Glomerular endothelial cell (primary cell): ENCODE data around the gene ATP1B3. TPM values are rescaled to one million over a fixed set of nuclear protein-coding genes. Genes with fewer than 3 reads are reported as not detected.
"Not testable (repeated sequence)": the region's sequence is repeated elsewhere in the genome, so short reads cannot be mapped to it uniquely, and the experiment has no call there.

Source experiments
- DNase-seq: peaks from one replicate; pipeline ENCODE4 v3.0.0-alpha.2; 2011; ENCODE audit warnings: low read depth, low spot score; ENCODE audit errors: extremely low read depth
- total RNA-seq: library from RNA; depleted of rRNA; stranded (reverse); fragments of >200 nt; gene quantifications from 2 replicates; pipeline ENCODE4 v1.2.3, GENCODE V29; 2015

ATP1B3 gene
- total RNA-seq, 1 donor from 2014 or later = 232 TPM

- DNase-seq = no peak
Measured at GRCh38 chr3:141860086-141860669, 16.3 kb upstream of the ATP1B3 start.

- no peak for DNase-seq
Measured at GRCh38 chr3:141860766-141861513, 15.5 kb upstream of the ATP1B3 start.

GRCh38 chr3:141862279-141862816 is 14.1 kb upstream of the ATP1B3 start:
- DNase-seq = no peak

GRCh38 chr3:141863491-141863890 is 13.0 kb upstream of the ATP1B3 start:
- no peak for DNase-seq

GRCh38 chr3:141864281-141864970 is 12.0 kb upstream of the ATP1B3 start:
- DNase-seq = no peak

GRCh38 chr3:141865101-141865500 is 11.3 kb upstream of the ATP1B3 start:
- DNase-seq = no peak

GRCh38 chr3:141870091-141870687 is 6.3 kb upstream of the ATP1B3 start:
- no peak for DNase-seq

GRCh38 chr3:141875374-141875892 is 1.0 kb upstream of the ATP1B3 start:
- DNase-seq = no peak

GRCh38 chr3:141875893-141876380 is 506 bp upstream of the ATP1B3 start:
- no peak for DNase-seq

GRCh38 chr3:141876891-141877621 is 613 bp downstream of the ATP1B3 start:
- no peak for DNase-seq

GRCh38 chr3:141877911-141878310 is 1.5 kb downstream of the ATP1B3 start:
- DNase-seq = no peak

GRCh38 chr3:141878326-141878725 is 1.9 kb downstream of the ATP1B3 start:
- DNase-seq = no peak

- no peak for DNase-seq
Measured at GRCh38 chr3:141878817-141879216, 2.4 kb downstream of the ATP1B3 start.

- DNase-seq = no peak
Measured at GRCh38 chr3:141881702-141882101, 5.3 kb downstream of the ATP1B3 start.

- DNase-seq = no peak
Measured at GRCh38 chr3:141887051-141887450, 10.6 kb downstream of the ATP1B3 start.

- DNase-seq = not testable (repeated sequence)
Measured at GRCh38 chr3:141888548-141888947, 12.1 kb downstream of the ATP1B3 start.

- no peak for DNase-seq
Measured at GRCh38 chr3:141894524-141895176, 18.2 kb downstream of the ATP1B3 start.

GRCh38 chr3:141895731-141896130 is 19.3 kb downstream of the ATP1B3 start:
- no peak for DNase-seq

- no peak for DNase-seq
Measured at GRCh38 chr3:141898908-141899307, 22.5 kb downstream of the ATP1B3 start.

GRCh38 chr3:141900343-141900742 is 23.9 kb downstream of the ATP1B3 start:
- DNase-seq = no peak
